Stimulated activated CD4-positive, alpha-beta T cell treated with anti-CD3 and anti-CD28 coated beads, TNF-alpha, amount 100 ng/mL, for 24 hours (primary cell): ENCODE measurements around the gene SMARCC2.
A peak's percentile ranks its signal among the peaks of the same experiment; 100 is the strongest.
"Not testable (repeated sequence)": the region's sequence is repeated elsewhere in the genome, so short reads cannot be mapped to it uniquely, and the experiment has no call there.

Experiments used
- DNase-seq, 3 experiments: peaks; one replicate each; pipeline ENCODE4 v3.0.0-alpha.2; 2020; ENCODE audit warnings: low read depth in 3 of 3

SMARCC2 gene

DNA sequence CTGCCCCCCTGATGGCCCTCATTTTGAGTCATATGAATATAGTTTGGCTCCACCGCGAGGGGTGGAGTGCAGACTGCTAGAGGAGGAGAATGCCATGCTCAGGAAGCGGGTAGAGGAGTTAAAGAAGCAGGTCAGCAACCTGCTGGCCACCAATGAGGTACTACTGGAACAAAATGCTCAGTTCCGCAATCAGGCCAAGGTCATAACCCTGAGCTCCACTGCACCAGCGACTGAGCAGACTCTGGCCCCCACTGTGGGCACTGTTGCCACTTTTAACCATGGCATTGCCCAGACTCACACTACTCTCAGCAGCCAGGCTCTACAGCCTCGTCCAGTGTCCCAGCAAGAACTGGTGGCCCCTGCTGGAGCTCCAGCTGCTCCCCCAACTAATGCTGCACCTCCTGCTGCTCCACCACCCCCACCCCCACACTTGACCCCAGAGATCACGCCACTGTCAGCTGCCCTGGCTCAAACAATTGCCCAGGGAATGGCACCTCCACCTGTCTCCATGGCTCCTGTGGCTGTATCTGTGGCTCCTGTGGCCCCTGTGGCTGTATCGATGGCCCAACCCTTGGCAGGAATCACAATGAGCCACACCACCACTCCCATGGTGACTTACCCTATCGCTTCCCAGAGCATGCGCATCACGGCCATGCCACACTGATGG lies 67.9 kb downstream of the SMARCC2 start:
- DNase-seq: no peak

GRCh38 chr12:56120158-56120846 lies 69.0 kb downstream of the SMARCC2 start:
- DNase-seq: no peak

DNA sequence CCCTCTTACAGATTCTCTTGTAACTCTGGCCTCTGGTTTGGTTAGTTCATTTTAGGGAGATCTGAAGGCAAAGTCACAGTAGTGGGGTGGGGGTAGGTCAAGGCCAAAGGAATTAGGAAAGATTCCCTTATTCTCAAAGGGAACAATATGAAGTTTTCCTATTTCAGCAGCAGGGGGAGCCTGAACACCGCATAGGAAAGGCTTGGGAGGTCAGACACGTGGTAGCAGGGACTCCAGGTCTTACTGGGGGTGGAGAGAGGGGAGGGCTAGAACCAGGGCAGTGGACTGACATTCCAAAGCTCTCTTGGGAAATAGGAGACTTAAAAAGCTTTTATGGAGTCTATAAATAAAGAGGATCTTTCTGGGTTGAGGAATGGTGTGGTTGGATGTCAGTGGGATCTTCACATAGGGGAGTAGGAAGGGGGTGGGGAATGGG lies 69.9 kb downstream of the SMARCC2 start:
- DNase-seq: peak in 2 of 3 experiments; percentile 43 to 49

DNA sequence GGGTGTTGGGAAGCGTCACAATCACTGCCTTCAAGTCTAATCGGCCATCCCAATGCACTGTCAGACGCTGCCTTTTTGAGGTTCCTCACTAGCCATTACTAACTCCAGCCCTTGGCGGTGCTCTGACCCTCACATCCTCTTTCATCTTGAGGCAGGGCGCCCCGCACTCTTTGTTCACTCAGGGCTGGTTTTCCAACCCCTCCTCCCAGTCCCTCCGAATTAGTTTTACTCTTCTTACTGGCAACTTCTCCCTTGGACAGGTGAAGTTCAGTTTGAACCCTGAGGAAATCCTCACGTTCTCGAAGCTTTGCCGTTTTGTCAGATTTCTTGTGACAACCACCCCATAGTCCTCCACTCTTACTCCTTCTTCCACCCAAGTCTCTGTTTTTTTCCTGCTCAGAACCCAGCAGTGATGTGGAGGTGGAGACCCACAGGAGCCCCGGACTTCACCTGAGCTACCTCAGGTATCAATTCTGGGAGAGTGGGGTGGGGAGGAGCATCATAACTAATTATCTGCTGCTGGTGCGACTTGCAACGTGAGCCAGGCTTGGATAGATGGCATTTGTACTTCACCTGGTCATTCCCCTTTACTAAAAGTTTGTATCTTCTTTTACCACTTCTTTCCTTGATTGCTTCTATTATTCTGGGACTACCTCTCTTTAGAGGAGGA lies 70.5 kb downstream of the SMARCC2 start:
- DNase-seq: no peak

GRCh38 chr12:56117778-56118687 lies 71.2 kb downstream of the SMARCC2 start, which contains the start of gene ZC3H10:
Gene ZC3H10, plus strand, starts transcription at chr12:56118266. Its CDS starts 2,297 bp downstream, at chr12:56120563.
- DNase-seq: peak; percentile 97 to 98 (median 98)

- DNase-seq: not testable (repeated sequence)
These were observed 72.1 kb downstream of the SMARCC2 start for GRCh38 chr12:56117082-56117706.

- peak; percentile 85 to 91 (median 91) for DNase-seq
These were observed 72.8 kb downstream of the SMARCC2 start, which contains the start of gene RPL41 for GRCh38 chr12:56116267-56117081. Gene RPL41, plus strand, starts transcription at chr12:56116633.

- no peak for DNase-seq
These were observed 74.0 kb downstream of the SMARCC2 start for GRCh38 chr12:56115329-56115728.

- DNase-seq: no peak
These were observed 75.2 kb downstream of the SMARCC2 start for GRCh38 chr12:56114084-56114483.
